ENCODE measurements around the gene SDF2L1.

SDF2L1 gene

DNA sequence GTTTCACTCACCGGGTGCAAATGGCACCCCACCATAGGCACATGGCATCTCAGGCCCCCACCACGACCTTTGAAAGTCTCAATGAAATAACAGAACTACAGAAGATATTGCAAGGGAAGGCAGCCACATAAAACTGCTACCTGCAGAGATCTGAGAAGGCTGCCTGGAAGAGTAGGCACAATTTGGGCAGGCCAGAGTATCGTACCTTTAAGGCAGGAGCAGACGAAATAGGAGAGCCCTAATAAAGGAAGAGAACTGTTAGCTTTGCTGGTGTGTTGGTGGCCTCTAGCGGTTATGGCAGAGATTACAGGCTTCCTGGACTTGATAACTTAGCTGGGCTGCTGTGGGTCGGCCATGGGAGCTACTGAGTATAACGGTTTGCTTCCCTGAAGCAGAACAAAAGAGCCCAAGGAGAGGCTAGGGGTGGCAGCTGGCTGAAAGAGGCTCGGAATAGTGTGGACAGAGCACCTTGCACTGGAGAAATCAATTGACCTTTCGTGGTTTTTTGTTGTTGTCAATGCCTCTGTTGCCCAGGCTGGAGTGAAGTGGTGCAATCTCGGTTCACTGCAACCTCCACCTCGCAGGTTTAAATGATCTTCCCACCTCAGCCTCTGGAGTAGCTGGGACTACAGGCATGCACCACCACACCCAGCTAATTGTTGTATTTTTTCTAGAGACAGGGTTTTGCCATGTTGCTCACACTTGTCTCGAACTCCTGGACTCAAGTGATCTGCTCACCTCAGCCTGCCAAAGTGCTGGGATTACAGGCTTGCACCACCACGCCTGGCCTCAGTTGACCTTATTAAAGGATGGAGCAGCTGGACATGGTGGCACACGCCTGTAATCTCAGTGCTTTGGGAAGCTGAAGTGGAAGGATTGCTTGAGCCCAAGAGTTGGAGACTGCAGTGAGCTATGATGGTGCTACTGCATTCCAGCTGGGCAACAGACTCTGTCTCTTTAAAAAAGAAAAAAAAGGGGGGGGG is 4.8 kb downstream of the SDF2L1 start:
- intact Hi-C loops (cut with DNase I; ENCODE audit: low total_unique reads): no loop called here

DNA sequence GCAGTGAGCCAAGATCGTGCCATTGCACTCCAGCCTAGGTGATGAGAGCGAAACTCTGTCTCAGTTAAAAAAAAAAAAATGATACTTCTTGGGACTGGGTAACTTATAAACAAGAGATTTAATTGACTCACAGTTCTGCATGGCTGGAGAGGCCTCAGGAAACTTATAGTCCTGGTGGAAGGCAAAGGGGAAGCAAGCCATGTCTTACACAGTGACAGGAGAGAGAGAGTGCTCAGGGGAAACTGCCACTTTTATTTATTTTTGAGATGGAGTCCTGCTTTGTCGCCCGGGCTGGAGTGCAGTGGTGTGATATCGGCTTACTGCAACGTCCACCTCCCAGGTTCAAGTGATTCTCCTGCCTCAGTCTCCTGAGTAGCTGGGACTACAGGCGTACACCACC is 8.2 kb downstream of the SDF2L1 start:
- Histone ChIP-seq H3K4me1 (peaks cover 0 to 24% (median 15%) of the 10 kb centered on the region in 4 donors), H3K36me3 (peaks cover 0 to 5% (median 3%) of the 10 kb centered on the region in 3 donors), H3K4me3 (no peak overlapping the region), H3K27ac (no peak overlapping the region), H3K9me3 (no peaks in the 10 kb centered on the region), H3K27me3 (peaks cover 0 to 12% of the 10 kb centered on the region in 2 donors)
- DNase-seq: no peak
- intact Hi-C loops (cut with DNase I; ENCODE audit: low total_unique reads): no loop called here
- TF ChIP-seq, protein P1, sequence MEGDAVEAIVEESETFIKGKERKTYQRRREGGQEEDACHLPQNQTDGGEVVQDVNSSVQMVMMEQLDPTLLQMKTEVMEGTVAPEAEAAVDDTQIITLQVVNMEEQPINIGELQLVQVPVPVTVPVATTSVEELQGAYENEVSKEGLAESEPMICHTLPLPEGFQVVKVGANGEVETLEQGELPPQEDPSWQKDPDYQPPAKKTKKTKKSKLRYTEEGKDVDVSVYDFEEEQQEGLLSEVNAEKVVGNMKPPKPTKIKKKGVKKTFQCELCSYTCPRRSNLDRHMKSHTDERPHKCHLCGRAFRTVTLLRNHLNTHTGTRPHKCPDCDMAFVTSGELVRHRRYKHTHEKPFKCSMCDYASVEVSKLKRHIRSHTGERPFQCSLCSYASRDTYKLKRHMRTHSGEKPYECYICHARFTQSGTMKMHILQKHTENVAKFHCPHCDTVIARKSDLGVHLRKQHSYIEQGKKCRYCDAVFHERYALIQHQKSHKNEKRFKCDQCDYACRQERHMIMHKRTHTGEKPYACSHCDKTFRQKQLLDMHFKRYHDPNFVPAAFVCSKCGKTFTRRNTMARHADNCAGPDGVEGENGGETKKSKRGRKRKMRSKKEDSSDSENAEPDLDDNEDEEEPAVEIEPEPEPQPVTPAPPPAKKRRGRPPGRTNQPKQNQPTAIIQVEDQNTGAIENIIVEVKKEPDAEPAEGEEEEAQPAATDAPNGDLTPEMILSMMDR (IDR thresholded peaks at IDR 0.05): no peak

More for the DNA sequence above, 4.8 kb downstream of the SDF2L1 start:
- H3K9me3 ChIP-seq: no peaks in the 10 kb centered on the region
- H3K4me1 ChIP-seq: peaks cover 0 to 30% (median 22%) of the 10 kb centered on the region in 4 donors
- TF ChIP-seq, protein P1 (IDR thresholded peaks at IDR 0.05): peak; percentile 81 to 89
- H3K27me3 ChIP-seq: no peaks in the 10 kb centered on the region
- peak; percentile 78 to 88 for DNase-seq
- no peak overlapping the region for H3K27ac ChIP-seq
- no peak overlapping the region for H3K4me3 ChIP-seq
- H3K36me3 ChIP-seq: peaks cover 0 to 8% (median 7%) of the 10 kb centered on the region in 3 donors

DNA sequence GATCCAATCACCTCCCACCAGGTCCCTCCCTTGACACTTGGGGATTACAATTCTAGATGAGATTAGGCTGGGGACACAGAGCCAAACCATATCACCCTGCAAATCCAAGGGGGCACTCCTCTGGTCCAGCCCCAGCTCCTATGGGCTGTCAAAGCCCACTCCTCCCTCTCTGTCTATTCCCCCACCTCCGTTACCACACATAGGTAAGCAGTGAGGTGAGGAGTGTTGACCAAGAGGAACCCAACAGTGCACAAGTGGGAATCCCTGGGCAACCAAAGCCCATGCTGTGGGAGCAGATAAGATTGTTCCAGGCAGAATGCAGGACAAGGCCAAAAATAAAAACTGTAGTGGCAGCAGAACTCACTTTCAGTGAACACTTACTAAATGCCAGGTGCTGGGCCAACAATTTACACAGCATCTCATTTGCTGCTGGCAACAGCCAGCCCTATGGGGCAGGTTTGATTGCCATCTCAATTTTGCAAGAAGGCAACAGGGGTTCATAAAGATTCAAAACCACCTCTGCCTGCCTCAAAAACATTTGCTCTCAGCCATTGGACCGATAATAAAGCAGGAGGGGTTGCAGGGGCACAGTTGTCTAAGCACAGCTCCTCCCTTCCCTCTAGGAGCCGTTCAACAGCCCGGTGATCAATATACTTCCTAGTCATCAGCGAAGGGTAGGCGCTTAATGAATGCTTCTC is 8.9 kb downstream of the SDF2L1 start:
- TF ChIP-seq, protein P1 (IDR thresholded peaks at IDR 0.05): no peak
- Histone ChIP-seq H3K9me3 (no peaks in the 10 kb centered on the region), H3K4me3 (peak overlapping the region in 1 of 2 donors; percentile 71), H3K36me3 (peaks cover 0 to 3% (median 0%) of the 10 kb centered on the region in 3 donors), H3K4me1 (peaks cover 0 to 24% (median 15%) of the 10 kb centered on the region in 4 donors), H3K27ac (no peak overlapping the region), H3K27me3 (peaks cover 0 to 15% of the 10 kb centered on the region in 2 donors)
- intact Hi-C loops (cut with DNase I; ENCODE audit: low total_unique reads): no loop called here
- no peak for DNase-seq

DNA sequence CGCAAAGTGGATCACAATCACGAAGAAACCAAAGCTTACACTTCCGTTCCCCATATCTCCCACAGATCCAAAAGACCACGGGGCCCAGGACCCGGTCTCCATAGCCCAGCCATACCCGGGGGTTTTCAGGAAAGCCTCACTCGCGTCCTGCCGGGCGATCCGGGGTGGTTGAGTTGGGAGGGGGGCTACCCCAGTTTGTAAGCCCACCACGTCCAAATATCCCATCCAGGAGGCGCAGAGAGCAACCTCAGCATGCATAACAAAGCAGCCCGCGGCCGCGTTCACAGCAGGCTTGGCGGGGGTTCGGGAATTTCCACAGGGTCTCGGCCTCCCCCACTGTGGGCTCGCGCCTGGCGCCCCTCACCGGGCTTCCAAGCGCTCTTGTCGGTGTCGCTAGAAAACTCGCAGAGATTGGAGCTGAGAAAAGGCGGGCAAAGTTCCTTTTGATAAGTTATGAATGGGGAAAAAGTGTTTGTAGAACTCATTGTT is 9.5 kb downstream of the SDF2L1 start:
- DNase-seq: no peak
- Histone ChIP-seq H3K27ac (no peak overlapping the region), H3K36me3 (no peaks in the 10 kb centered on the region), H3K4me3 (peak overlapping the region; percentile 57 to 71), H3K4me1 (peaks cover 0 to 20% (median 15%) of the 10 kb centered on the region in 4 donors), H3K9me3 (no peaks in the 10 kb centered on the region), H3K27me3 (peaks cover 0 to 20% of the 10 kb centered on the region in 2 donors)
- intact Hi-C loops (cut with DNase I; ENCODE audit: low total_unique reads): no loop called here
- TF ChIP-seq, protein P1 (IDR thresholded peaks at IDR 0.05): no peak

DNA sequence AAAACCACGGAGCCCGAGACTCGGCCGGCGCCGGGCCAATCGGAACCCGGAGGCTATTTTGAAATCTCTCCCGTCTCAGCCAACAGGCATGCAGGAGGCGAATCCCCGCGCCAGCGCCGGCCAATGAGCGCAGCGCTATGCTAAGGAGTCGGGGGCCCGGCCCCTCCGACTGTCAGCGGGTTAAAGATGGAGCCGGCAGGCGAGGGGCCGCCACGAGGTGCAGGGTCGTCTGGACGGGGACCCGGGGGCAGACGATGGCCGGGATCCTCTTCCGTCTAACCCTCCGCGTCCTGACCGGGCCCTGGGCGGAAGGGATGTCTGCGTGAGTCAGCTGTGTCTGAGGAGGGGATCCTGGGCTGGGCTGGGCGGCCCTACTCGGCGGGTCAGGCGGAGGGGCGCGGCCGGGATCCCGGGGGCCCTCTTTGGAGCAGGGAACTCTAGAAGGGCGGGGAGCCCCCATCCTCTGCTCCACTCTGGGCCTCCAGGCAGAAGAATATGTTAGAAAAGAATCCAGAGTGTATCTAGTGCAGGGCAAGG is 10.0 kb downstream of the SDF2L1 start:
- peaks cover 0 to 18% (median 16%) of the 10 kb centered on the region in 4 donors for H3K4me1 ChIP-seq
- H3K27me3 ChIP-seq: peaks cover 0 to 25% of the 10 kb centered on the region in 2 donors
- H3K36me3 ChIP-seq: no peaks in the 10 kb centered on the region
- TF ChIP-seq, protein P1 (IDR thresholded peaks at IDR 0.05): no peak
- DNase-seq: peak; percentile 89 to 92
- H3K4me3 ChIP-seq: peak overlapping the region; percentile 57 to 71
- H3K9me3 ChIP-seq: no peaks in the 10 kb centered on the region
- peak overlapping the region in 1 of 2 donors; percentile 17 for H3K27ac ChIP-seq
- intact Hi-C loops (cut with DNase I; ENCODE audit: low total_unique reads): no loop called here

All from tibial artery (tissue), 4 donors.